BLaER1 (cell line): Measurements from ENCODE around the gene MMP20.

ENCODE experiments used
- H3K27ac ChIP-seq: shearing (Covaris generic); formaldehyde crosslinking; 2 replicates; pipeline ENCODE4 v1.8.1; 2022
- H3K27me3 ChIP-seq: shearing (Covaris generic); formaldehyde crosslinking; 2 replicates; pipeline ENCODE4 v1.8.1; 2022
- H3K36me3 ChIP-seq: shearing (Covaris generic); formaldehyde crosslinking; 2 replicates; pipeline ENCODE4 v1.8.1; 2022
- H3K4me1 ChIP-seq: shearing (Covaris generic); formaldehyde crosslinking; 2 replicates; pipeline ENCODE4 v1.8.1; 2022
- H3K4me2 ChIP-seq: shearing (Covaris generic); formaldehyde crosslinking; 2 replicates; pipeline ENCODE4 v1.8.1; 2022
- H3K4me3 ChIP-seq: shearing (Covaris generic); formaldehyde crosslinking; 2 replicates; pipeline ENCODE4 v1.8.1; 2022
- H3K9ac ChIP-seq: shearing (Covaris generic); formaldehyde crosslinking; 2 replicates; pipeline ENCODE4 v1.8.1; 2022
- H3K9me3 ChIP-seq: shearing (Covaris generic); formaldehyde crosslinking; 2 replicates; pipeline ENCODE4 v1.8.1; 2022
- H4K20me1 ChIP-seq: shearing (Covaris generic); formaldehyde crosslinking; 2 replicates; pipeline ENCODE4 v1.8.1; 2022
- Cebpa-rat ChIP-seq: shearing (Covaris generic); IDR thresholded peaks from 2 replicates; pipeline ENCODE4 v1.8.1; 2022

Gene MMP20

GRCh38 chr11:102625177-102625576, at the start of gene MMP20:
MMP20 (minus strand) TSS chr11:102625332; CDS start chr11:102625319, 13 bp downstream.
- no peaks in the 10 kb centered on the region for H4K20me1 ChIP-seq
- no peak within 1 kb of the TSS for H3K27ac ChIP-seq
- H3K36me3 ChIP-seq, result no peaks in the 10 kb centered on the region
- no peak within 1 kb of the TSS for H3K4me3 ChIP-seq
- no peaks in the 10 kb centered on the region for H3K27me3 ChIP-seq
- no peak within 1 kb of the TSS for H3K9ac ChIP-seq
- no peak within 1 kb of the TSS for H3K4me2 ChIP-seq
- no peak for TF ChIP-seq Cebpa-rat
- no peaks in the 10 kb centered on the region for H3K9me3 ChIP-seq
- H3K4me1 ChIP-seq, result 0 out of 2 replicates have a peak, but pooled peaks cover 4% of the 10 kb centered on the region

GRCh38 chr11:102669664-102670063, 44.5 kb upstream of the MMP20 start:
- Histone ChIP-seq H3K4me3 (no peak overlapping the region), H3K4me2 (no peak overlapping the region), H3K27ac (no peak overlapping the region), H3K36me3 (no peaks in the 10 kb centered on the region), H4K20me1 (no peaks in the 10 kb centered on the region), H3K9ac (no peak overlapping the region), H3K9me3 (no peaks in the 10 kb centered on the region), H3K4me1 (no peaks in the 10 kb centered on the region), H3K27me3 (no peaks in the 10 kb centered on the region)
- TF ChIP-seq Cebpa-rat, result no peak

GRCh38 chr11:102666331-102666957, 41.3 kb upstream of the MMP20 start:
- Histone ChIP-seq H3K27me3 (no peaks in the 10 kb centered on the region), H4K20me1 (no peaks in the 10 kb centered on the region), H3K9ac (no peak overlapping the region), H3K9me3 (no peaks in the 10 kb centered on the region), H3K36me3 (no peaks in the 10 kb centered on the region), H3K27ac (no peak overlapping the region), H3K4me3 (no peak overlapping the region), H3K4me2 (no peak overlapping the region), H3K4me1 (no peaks in the 10 kb centered on the region)
- TF ChIP-seq Cebpa-rat, result no peak

- H3K9ac ChIP-seq, result no peak overlapping the region
- no peak overlapping the region for H3K27ac ChIP-seq
- no peaks in the 10 kb centered on the region for H3K36me3 ChIP-seq
- no peaks in the 10 kb centered on the region for H3K27me3 ChIP-seq
- no peaks in the 10 kb centered on the region for H4K20me1 ChIP-seq
- H3K4me3 ChIP-seq, result no peak overlapping the region
- no peaks in the 10 kb centered on the region for H3K9me3 ChIP-seq
- no peak overlapping the region for H3K4me2 ChIP-seq
- no peaks in the 10 kb centered on the region for H3K4me1 ChIP-seq
- TF ChIP-seq Cebpa-rat, result no peak
Measured at GRCh38 chr11:102664001-102664752, 39.0 kb upstream of the MMP20 start.

- no peak for TF ChIP-seq Cebpa-rat
Measured at GRCh38 chr11:102662607-102663006, 37.5 kb upstream of the MMP20 start.

GRCh38 chr11:102661040-102661439, 35.9 kb upstream of the MMP20 start:
- H3K4me1 ChIP-seq, result no peaks in the 10 kb centered on the region
- no peaks in the 10 kb centered on the region for H3K9me3 ChIP-seq
- TF ChIP-seq Cebpa-rat, result no peak
- no peak overlapping the region for H3K4me2 ChIP-seq
- H3K27me3 ChIP-seq, result no peaks in the 10 kb centered on the region
- H3K4me3 ChIP-seq, result no peak overlapping the region
- H3K27ac ChIP-seq, result no peak overlapping the region
- no peaks in the 10 kb centered on the region for H4K20me1 ChIP-seq
- no peaks in the 10 kb centered on the region for H3K36me3 ChIP-seq
- no peak overlapping the region for H3K9ac ChIP-seq

More at GRCh38 chr11:102662607-102663006, 37.5 kb upstream of the MMP20 start:
- Histone ChIP-seq H3K36me3 (no peaks in the 10 kb centered on the region), H3K27me3 (no peaks in the 10 kb centered on the region), H3K9ac (no peak overlapping the region), H3K9me3 (no peaks in the 10 kb centered on the region), H4K20me1 (no peaks in the 10 kb centered on the region), H3K4me2 (no peak overlapping the region), H3K4me1 (no peaks in the 10 kb centered on the region), H3K4me3 (no peak overlapping the region), H3K27ac (no peak overlapping the region)

- TF ChIP-seq Cebpa-rat, result no peak
- H3K36me3 ChIP-seq, result no peaks in the 10 kb centered on the region
Measured at GRCh38 chr11:102656528-102656927, 31.4 kb upstream of the MMP20 start.

GRCh38 chr11:102655547-102655946, 30.4 kb upstream of the MMP20 start:
- Histone ChIP-seq H3K27ac (no peak overlapping the region), H3K9me3 (no peaks in the 10 kb centered on the region), H3K9ac (no peak overlapping the region), H3K4me3 (no peak overlapping the region), H3K4me2 (no peak overlapping the region), H3K4me1 (no peaks in the 10 kb centered on the region), H4K20me1 (no peaks in the 10 kb centered on the region), H3K36me3 (no peaks in the 10 kb centered on the region), H3K27me3 (no peaks in the 10 kb centered on the region)
- TF ChIP-seq Cebpa-rat, result no peak

More at GRCh38 chr11:102656528-102656927, 31.4 kb upstream of the MMP20 start:
- Histone ChIP-seq H3K4me3 (no peak overlapping the region), H3K27ac (no peak overlapping the region), H3K9ac (no peak overlapping the region), H3K4me1 (no peaks in the 10 kb centered on the region), H3K4me2 (no peak overlapping the region), H3K9me3 (no peaks in the 10 kb centered on the region), H4K20me1 (no peaks in the 10 kb centered on the region), H3K27me3 (no peaks in the 10 kb centered on the region)

- H3K4me1 ChIP-seq, result no peaks in the 10 kb centered on the region
- H3K36me3 ChIP-seq, result no peaks in the 10 kb centered on the region
- no peaks in the 10 kb centered on the region for H3K27me3 ChIP-seq
- no peaks in the 10 kb centered on the region for H4K20me1 ChIP-seq
- no peak overlapping the region for H3K4me2 ChIP-seq
- H3K9ac ChIP-seq, result no peak overlapping the region
- H3K27ac ChIP-seq, result no peak overlapping the region
- no peak for TF ChIP-seq Cebpa-rat
- H3K9me3 ChIP-seq, result no peaks in the 10 kb centered on the region
- no peak overlapping the region for H3K4me3 ChIP-seq
Measured at GRCh38 chr11:102654761-102655160, 29.6 kb upstream of the MMP20 start.

GRCh38 chr11:102653744-102654291, 28.7 kb upstream of the MMP20 start:
- no peak for TF ChIP-seq Cebpa-rat
- Histone ChIP-seq H3K9me3 (no peaks in the 10 kb centered on the region), H3K4me2 (no peak overlapping the region), H3K9ac (no peak overlapping the region), H3K27me3 (no peaks in the 10 kb centered on the region), H3K4me1 (no peaks in the 10 kb centered on the region), H4K20me1 (no peaks in the 10 kb centered on the region), H3K36me3 (no peaks in the 10 kb centered on the region), H3K4me3 (no peak overlapping the region), H3K27ac (no peak overlapping the region)
